Coronary artery (tissue), 2 donors: Measurements from ENCODE around the gene C4orf50.

Experiments
- DNase-seq: peaks from one replicate; pipeline ENCODE4 v3.0.0-alpha.2; 2017; ENCODE audit warnings: low spot score
- H3K27ac ChIP-seq, 2 donors: fragments of 200-600 bp; sonication (generic); one replicate each; pipeline ENCODE4 v1.5.1; 2016 to 2019
- H3K4me3 ChIP-seq: fragments of 200-600 bp; sonication (generic); 2 replicates; pipeline ENCODE4 v1.5.1; 2016; ENCODE audit warnings: mild to moderate bottlenecking, moderate library complexity
- CTCF ChIP-seq: fragments of 200-600 bp; sonication (generic); IDR thresholded peaks from one replicate; pipeline ENCODE4 v1.5.1; 2019; ENCODE audit warnings: antibody characterized with exemption

Gene C4orf50

GRCh38 chr4:5970381-5971077 is 47.7 kb downstream of the C4orf50 start:
- no peak for TF ChIP-seq CTCF
- DNase-seq: peak; percentile 66
- no peak overlapping the region for H3K4me3 ChIP-seq
- H3K27ac ChIP-seq: no peak overlapping the region

- no peak for TF ChIP-seq CTCF
- H3K4me3 ChIP-seq: no peak overlapping the region
- no peak overlapping the region for H3K27ac ChIP-seq
- peak; percentile 14 for DNase-seq
Measured at GRCh38 chr4:5969777-5970176, 48.5 kb downstream of the C4orf50 start.

GRCh38 chr4:5969336-5969735 is 48.9 kb downstream of the C4orf50 start:
- no peak for TF ChIP-seq CTCF
- H3K27ac ChIP-seq: no peak overlapping the region
- no peak overlapping the region for H3K4me3 ChIP-seq
- DNase-seq: peak; percentile 26

- Histone ChIP-seq H3K4me3 (no peak overlapping the region), H3K27ac (no peak overlapping the region)
- no peak for TF ChIP-seq CTCF
- peak; percentile 56 for DNase-seq
Measured at GRCh38 chr4:5968246-5968645, 50.0 kb downstream of the C4orf50 start.

GRCh38 chr4:5967783-5968182 is 50.4 kb downstream of the C4orf50 start:
- H3K4me3 ChIP-seq: no peak overlapping the region
- no peak overlapping the region for H3K27ac ChIP-seq
- TF ChIP-seq CTCF: no peak
- peak; percentile 58 for DNase-seq

GRCh38 chr4:5965225-5965624 is 53.0 kb downstream of the C4orf50 start:
- no peak for TF ChIP-seq CTCF
- Histone ChIP-seq H3K4me3 (no peak overlapping the region), H3K27ac (no peak overlapping the region)
- peak; percentile 60 for DNase-seq

- TF ChIP-seq CTCF: no peak
- DNase-seq: peak; percentile 14
- no peak overlapping the region for H3K4me3 ChIP-seq
- no peak overlapping the region for H3K27ac ChIP-seq
Measured at GRCh38 chr4:5964030-5964429, 54.2 kb downstream of the C4orf50 start.
